WERI-Rb-1 (cell line): ENCODE results near the gene ADGRE1.

ENCODE experiments used
- DNase-seq: peaks from one replicate; pipeline ENCODE4 v3.0.0-alpha.2; 2020
- H3K27ac ChIP-seq: fragments of 250-450 bp; sonication (Bioruptor Pico); 2 replicates; pipeline ENCODE4 v1.5.1; 2020; ENCODE audit warnings: mild to moderate bottlenecking, moderate library complexity
- H3K27me3 ChIP-seq: fragments of 250-450 bp; sonication (Bioruptor Pico); 2 replicates; pipeline ENCODE4 v1.5.1; 2021; ENCODE audit warnings: mild to moderate bottlenecking, low read depth, moderate library complexity; ENCODE audit not compliant: insufficient read depth, severe bottlenecking
- H3K36me3 ChIP-seq: fragments of 250-450 bp; sonication (Bioruptor Pico); 2 replicates; pipeline ENCODE4 v1.5.1; 2020; ENCODE audit warnings: mild to moderate bottlenecking, moderate library complexity
- H3K4me3 ChIP-seq: 2 replicates; pipeline ENCODE4 v1.5.1; 2011; ENCODE audit warnings: low read depth, mild to moderate bottlenecking, control low read depth, low read length
- H3K9me3 ChIP-seq: fragments of 250-450 bp; sonication (Bioruptor Pico); 2 replicates; pipeline ENCODE4 v1.5.1; 2021; ENCODE audit warnings: mild to moderate bottlenecking, moderate library complexity; ENCODE audit not compliant: severe bottlenecking
- TF ChIP-seq, protein P1 (sequence below): IDR thresholded peaks from 2 replicates; pipeline ENCODE4 v1.5.1; 2011; ENCODE audit warnings: low read depth, mild to moderate bottlenecking, control low read depth, inconsistent platforms, low read length

Gene ADGRE1

DNA sequence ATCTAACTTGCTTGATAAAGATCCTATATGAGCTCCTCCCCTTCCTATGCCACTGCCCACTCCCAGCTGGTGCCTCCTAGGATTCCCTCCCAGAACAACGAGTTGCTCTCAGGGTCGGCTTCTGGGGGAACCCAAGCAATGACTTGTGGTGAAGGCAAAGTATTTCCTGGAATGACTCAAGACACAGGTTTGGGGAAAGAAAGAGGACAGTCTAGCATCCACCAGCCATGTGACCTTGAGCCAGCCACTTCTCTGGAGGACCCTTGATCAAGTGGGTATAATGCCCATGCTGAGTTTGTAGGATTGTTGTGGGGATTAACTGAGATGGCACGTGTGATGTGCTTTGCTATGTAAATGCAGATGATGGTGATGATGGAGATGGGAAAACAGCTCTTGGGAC, 100.9 kb downstream of the ADGRE1 start:
- Histone ChIP-seq H3K36me3 (no peaks in the 10 kb centered on the region), H3K9me3 (peaks cover 19% of the 10 kb centered on the region), H3K27me3 (peaks cover 71% of the 10 kb centered on the region), H3K27ac (no peak overlapping the region), H3K4me3 (no peak overlapping the region)
- TF ChIP-seq, protein P1, sequence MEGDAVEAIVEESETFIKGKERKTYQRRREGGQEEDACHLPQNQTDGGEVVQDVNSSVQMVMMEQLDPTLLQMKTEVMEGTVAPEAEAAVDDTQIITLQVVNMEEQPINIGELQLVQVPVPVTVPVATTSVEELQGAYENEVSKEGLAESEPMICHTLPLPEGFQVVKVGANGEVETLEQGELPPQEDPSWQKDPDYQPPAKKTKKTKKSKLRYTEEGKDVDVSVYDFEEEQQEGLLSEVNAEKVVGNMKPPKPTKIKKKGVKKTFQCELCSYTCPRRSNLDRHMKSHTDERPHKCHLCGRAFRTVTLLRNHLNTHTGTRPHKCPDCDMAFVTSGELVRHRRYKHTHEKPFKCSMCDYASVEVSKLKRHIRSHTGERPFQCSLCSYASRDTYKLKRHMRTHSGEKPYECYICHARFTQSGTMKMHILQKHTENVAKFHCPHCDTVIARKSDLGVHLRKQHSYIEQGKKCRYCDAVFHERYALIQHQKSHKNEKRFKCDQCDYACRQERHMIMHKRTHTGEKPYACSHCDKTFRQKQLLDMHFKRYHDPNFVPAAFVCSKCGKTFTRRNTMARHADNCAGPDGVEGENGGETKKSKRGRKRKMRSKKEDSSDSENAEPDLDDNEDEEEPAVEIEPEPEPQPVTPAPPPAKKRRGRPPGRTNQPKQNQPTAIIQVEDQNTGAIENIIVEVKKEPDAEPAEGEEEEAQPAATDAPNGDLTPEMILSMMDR, result no peak
- no peak for DNase-seq
